Muscle of back (tissue), 11 donors: ENCODE data around the gene CORIN. TPM values are rescaled to one million over a fixed set of nuclear protein-coding genes. Genes with fewer than 3 reads are reported as not detected.
"Not testable (repeated sequence)": the region's sequence is repeated elsewhere in the genome, so short reads cannot be mapped to it uniquely, and the experiment has no call there.

Experiments used
- DNase-seq, 3 donors: peaks; one replicate each; pipeline versions ENCODE4 v3.0.0 to v3.0.0-alpha.2; 2013
- polyA plus RNA-seq, 10 donors: library from polyadenylated mRNA; unstranded; fragments of 120-200 nt; gene quantifications; one replicate each; pipeline ENCODE4 v1.2.1, GENCODE V29; 2013; ENCODE audit not compliant: insufficient read length in 10 of 10

Gene CORIN
- polyA plus RNA-seq, 10 donors, result 0.84 to 10.7 (median 1.4) TPM

DNA sequence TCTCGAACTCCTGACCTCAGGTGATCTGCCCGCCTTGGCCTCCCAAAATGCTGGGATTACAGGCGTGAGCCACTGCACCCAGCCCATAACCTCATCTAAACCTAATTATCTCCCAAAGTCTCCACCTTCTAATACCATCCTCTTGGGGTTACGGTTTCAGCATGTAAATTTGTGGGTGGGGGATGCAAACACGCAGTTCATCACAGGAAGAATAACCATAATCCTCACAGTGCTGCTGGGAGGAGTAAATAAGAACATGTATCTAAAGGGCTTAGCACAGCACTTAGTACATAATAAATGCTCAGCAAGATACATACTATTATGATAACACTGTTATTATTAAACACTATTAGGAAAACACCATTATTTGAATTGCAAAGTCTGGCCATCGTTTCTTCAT lies 116.4 kb downstream of the CORIN start:
- DNase-seq, result no peak

DNA sequence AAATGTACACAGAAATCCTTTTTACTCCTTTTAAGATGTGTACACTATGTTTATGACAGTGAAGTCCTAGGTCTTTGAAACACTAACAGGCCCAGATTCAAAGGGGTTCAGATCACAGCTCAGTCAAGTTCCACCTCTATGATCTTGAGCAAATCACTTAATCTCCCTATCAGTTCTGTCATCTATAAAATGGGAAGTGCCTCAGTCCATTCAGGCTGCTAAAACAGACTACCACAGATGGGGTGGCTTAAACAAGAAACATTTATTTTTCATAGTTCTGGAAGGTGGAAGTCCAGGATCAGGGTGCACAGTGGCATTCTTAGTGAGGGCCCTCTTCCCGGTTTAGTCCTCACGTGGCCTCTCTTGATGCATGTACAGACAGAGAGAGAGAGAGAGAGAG lies 117.1 kb downstream of the CORIN start:
- no peak for DNase-seq

- no peak for DNase-seq
Measured at GRCh38 chr4:47719576-47719975, 118.3 kb downstream of the CORIN start.

- DNase-seq, result no peak
Measured at GRCh38 chr4:47718696-47719095, 119.2 kb downstream of the CORIN start.

- DNase-seq, result no peak
Measured at GRCh38 chr4:47717188-47717587, 120.7 kb downstream of the CORIN start.

- DNase-seq, result peak in 1 of 3 donors; percentile 41
Measured at GRCh38 chr4:47715716-47716416, 122.0 kb downstream of the CORIN start.

- no peak for DNase-seq
Measured at GRCh38 chr4:47714269-47714668, 123.6 kb downstream of the CORIN start.

DNA sequence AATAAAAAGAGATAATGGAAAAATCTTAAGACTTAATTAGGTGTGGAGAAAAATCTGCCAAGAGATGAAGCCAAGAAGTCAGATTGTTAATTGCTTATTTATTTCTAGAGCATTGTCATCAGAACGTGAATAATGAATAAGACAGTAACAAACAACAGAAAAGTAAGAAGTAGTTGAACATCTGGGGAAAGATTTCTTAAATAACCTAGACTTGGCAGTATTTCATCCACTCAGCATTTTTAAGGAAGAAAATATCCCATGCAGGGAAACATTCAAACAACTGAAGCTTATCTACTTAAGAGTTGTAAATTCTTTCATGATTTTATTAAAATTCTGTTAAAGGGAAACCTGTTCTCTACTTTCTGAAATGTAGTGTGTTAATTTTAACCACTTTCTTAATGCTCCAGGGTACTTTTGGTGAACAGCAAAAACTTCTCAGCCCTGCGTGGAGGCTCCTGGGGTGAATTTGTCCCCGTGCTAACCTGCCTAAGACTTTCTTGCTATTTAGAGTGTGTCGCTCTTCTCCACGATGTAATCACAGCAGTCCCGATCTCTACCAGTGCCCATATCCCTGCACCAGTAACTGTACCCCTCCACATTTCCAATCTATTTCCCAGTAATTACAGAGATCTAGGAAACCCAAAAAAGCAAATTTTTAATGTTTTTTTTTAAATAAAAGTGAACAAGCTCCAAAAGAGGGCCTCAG lies 124.6 kb downstream of the CORIN start:
- peak in 1 of 3 donors; percentile 64 for DNase-seq

GRCh38 chr4:47711646-47712045 lies 126.2 kb downstream of the CORIN start:
- DNase-seq, result no peak

GRCh38 chr4:47711183-47711582 lies 126.7 kb downstream of the CORIN start:
- DNase-seq, result no peak

- DNase-seq, result not testable (repeated sequence)
Measured at GRCh38 chr4:47706352-47706751, 131.5 kb downstream of the CORIN start.

GRCh38 chr4:47705326-47705981 lies 132.4 kb downstream of the CORIN start:
- DNase-seq, result peak in 1 of 3 donors; percentile 24

- peak; percentile 12 to 61 (median 31) for DNase-seq
Measured at GRCh38 chr4:47704693-47705325, 133.1 kb downstream of the CORIN start.

DNA sequence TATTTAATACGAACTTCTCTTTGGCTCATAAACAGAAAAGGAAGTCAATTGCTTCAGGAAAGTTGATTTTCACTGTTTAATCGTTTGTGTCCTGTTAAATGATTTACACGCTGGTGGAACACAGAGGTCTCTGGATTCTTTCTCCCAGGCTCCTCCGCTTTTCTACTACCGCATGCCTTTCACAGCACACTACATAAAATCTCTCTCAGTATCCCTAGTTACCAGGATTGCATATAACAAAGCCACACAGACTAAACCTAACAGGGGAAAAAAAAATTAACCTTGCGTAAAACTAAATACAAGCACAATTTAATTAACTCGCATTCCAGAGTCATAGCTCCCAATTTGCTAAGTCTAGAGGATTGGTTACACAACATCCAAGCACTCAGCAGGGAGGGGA lies 133.9 kb downstream of the CORIN start:
- no peak for DNase-seq

DNA sequence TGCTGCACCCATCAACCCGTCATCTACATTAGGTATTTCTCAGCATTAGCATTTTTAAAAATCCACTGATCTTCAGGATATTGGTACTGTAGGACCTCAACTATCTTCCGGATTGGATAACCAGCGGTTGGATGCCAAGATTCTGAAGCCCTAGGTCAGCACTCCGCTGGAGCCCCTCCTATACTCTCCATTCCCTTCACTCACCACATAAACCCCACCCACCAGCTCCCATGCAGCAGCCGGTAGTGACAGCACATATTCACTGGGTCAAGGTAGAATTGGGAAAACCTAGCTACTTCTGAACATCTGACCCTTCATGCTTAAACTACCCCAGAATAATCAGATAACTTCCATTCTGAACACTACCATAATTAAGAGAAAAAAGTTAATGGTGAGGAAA lies 134.9 kb downstream of the CORIN start:
- DNase-seq, result no peak

- DNase-seq, result no peak
Measured at GRCh38 chr4:47701286-47701685, 136.6 kb downstream of the CORIN start.

DNA sequence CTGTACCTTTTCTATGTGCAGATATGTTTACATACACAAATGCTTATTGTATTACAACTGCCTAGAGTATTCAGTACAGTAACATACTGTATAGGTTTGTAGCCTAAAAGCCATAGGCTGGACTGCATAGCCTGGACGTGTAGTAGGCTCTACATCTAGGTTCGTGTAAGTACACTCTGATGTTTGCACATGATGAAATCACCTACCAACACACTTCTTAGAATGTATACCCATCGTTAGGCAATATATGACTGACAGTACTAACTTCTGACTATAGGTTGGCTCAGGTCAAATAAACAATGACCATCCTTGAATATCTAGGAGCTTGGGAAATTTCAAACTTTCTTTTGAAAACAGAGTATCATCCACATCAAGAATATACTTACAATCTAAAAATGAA lies 139.0 kb downstream of the CORIN start:
- DNase-seq, result no peak

DNA sequence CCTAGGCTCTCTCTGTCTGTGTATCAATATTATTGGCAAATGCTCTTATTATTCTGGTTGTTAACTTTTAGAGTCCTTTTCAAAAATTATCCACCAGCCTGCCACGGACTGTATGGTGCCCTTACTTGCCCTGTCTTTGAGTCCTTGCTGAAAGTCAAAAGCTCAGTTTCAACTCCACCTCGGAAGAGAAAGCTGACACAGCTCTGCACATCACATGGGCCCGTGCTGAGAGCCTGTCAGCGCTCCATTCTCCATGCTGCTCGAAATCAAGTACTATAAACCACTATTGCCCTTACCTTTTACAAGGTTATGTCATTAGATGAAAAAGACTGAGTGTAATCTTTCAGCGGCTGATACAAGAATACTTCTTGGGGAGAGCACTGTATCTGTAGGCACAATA lies 141.0 kb downstream of the CORIN start:
- no peak for DNase-seq

GRCh38 chr4:47695260-47695659 lies 142.6 kb downstream of the CORIN start:
- DNase-seq, result no peak

DNA sequence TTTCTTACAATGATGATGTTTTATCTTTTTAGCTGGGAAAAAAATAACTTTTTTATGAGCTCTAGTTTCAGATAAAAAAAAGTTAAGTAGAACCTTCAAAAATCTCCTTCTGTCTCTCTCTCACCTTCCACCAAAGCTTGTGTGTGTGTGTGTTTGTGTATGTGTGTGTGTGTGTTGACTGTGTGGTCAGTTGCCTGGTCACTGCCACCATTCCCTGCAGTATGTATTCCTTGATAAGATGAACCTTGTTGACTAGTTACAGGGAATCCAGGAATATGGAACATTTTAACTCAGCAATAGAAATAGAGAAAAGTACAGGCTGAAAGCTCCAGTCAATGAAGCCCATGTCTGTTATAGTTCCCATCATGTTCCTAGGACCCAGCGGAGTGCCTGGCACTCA lies 143.5 kb downstream of the CORIN start:
- no peak for DNase-seq

- DNase-seq, result no peak
Measured at GRCh38 chr4:47692691-47693090, 145.2 kb downstream of the CORIN start.

GRCh38 chr4:47691757-47692383 lies 146.0 kb downstream of the CORIN start:
- DNase-seq, result not testable (repeated sequence)
